OCI-LY1 (cell line): ENCODE data around the gene C19orf67.

Experiments
- H2AFZ ChIP-seq: fragments of 200-600 bp; sonication (generic), shearing (Covaris generic); 2 replicates; pipeline ENCODE4 v1.6.0; 2014; ENCODE audit warnings: antibody characterized with exemption, mild to moderate bottlenecking, low read length
- H3F3A ChIP-seq: fragments of 200-600 bp; sonication (generic), shearing (Covaris generic); 2 replicates; pipeline ENCODE4 v1.6.0; 2014; ENCODE audit warnings: mild to moderate bottlenecking, antibody characterized with exemption, low read length, moderate library complexity; ENCODE audit not compliant: insufficient read depth
- H3K27ac ChIP-seq: fragments of 200-600 bp; sonication (generic); 2 replicates; pipeline ENCODE4 v1.5.1; 2014; ENCODE audit warnings: low read length, mixed run types, mild to moderate bottlenecking, low read depth; ENCODE audit not compliant: poor library complexity, severe bottlenecking
- H3K27me3 ChIP-seq: fragments of 200-600 bp; sonication (generic); 2 replicates; pipeline ENCODE4 v1.6.0; 2014; ENCODE audit warnings: antibody characterized with exemption, mild to moderate bottlenecking, low read length, moderate library complexity; ENCODE audit not compliant: insufficient read depth
- H3K36me3 ChIP-seq: fragments of 200-600 bp; sonication (generic); 2 replicates; pipeline ENCODE4 v1.6.1; 2014; ENCODE audit warnings: mild to moderate bottlenecking, antibody characterized with exemption, low read length, moderate library complexity, mixed read lengths; ENCODE audit not compliant: insufficient read depth
- H3K4me1 ChIP-seq: fragments of 200-600 bp; sonication (generic); 2 replicates; pipeline ENCODE4 v1.5.1; 2014; ENCODE audit warnings: mild to moderate bottlenecking, low read length, moderate library complexity; ENCODE audit not compliant: insufficient read depth, severe bottlenecking
- H3K4me2 ChIP-seq: fragments of 200-600 bp; sonication (generic), shearing (Covaris generic); 2 replicates; pipeline ENCODE4 v1.6.1; 2014; ENCODE audit warnings: low read length
- H3K4me3 ChIP-seq: fragments of 200-600 bp; sonication (generic); 2 replicates; pipeline ENCODE4 v1.5.1; 2014; ENCODE audit warnings: low read length, low read depth, mild to moderate bottlenecking, mixed read lengths; ENCODE audit not compliant: poor library complexity, severe bottlenecking
- H3K79me2 ChIP-seq: fragments of 200-600 bp; shearing (Covaris generic); 2 replicates; pipeline ENCODE4 v1.6.1; 2016; ENCODE audit warnings: mixed run types, low read length, mixed read lengths; ENCODE audit not compliant: insufficient read depth
- H3K9ac ChIP-seq: fragments of 200-600 bp; sonication (generic), shearing (Covaris generic); 2 replicates; pipeline ENCODE4 v1.6.1; 2014; ENCODE audit warnings: mild to moderate bottlenecking, low read length, mixed read lengths
- H3K9me2 ChIP-seq: fragments of 200-600 bp; sonication (generic), shearing (Covaris generic); 2 replicates; pipeline ENCODE4 v1.6.1; 2014; ENCODE audit warnings: low read depth, mild to moderate bottlenecking, low read length, mixed read lengths
- H3K9me3 ChIP-seq: fragments of 200-600 bp; shearing (Covaris generic); 2 replicates; pipeline ENCODE4 v1.6.1; 2014; ENCODE audit warnings: low read length, mixed read lengths
- H4K20me1 ChIP-seq: fragments of 200-600 bp; sonication (generic), shearing (Covaris generic); 2 replicates; pipeline ENCODE4 v1.6.0; 2016; ENCODE audit warnings: mild to moderate bottlenecking, low read length; ENCODE audit not compliant: insufficient read depth
- EZH2 ChIP-seq: fragments of 200-600 bp; sonication (generic), shearing (Covaris generic); IDR thresholded peaks from 2 replicates; pipeline ENCODE4 v1.8.0; 2017; ENCODE audit warnings: borderline replicate concordance, mixed run types, mild to moderate bottlenecking, antibody characterized with exemption, low read length, moderate library complexity, mixed read lengths
- TF ChIP-seq, protein P1 (sequence below): fragments of 200-600 bp; sonication (generic), shearing (Covaris generic); IDR thresholded peaks from 2 replicates; pipeline ENCODE4 v1.5.1; 2017; ENCODE audit warnings: mild to moderate bottlenecking, antibody characterized with exemption, low read length, moderate library complexity, mixed read lengths

Gene C19orf67

DNA sequence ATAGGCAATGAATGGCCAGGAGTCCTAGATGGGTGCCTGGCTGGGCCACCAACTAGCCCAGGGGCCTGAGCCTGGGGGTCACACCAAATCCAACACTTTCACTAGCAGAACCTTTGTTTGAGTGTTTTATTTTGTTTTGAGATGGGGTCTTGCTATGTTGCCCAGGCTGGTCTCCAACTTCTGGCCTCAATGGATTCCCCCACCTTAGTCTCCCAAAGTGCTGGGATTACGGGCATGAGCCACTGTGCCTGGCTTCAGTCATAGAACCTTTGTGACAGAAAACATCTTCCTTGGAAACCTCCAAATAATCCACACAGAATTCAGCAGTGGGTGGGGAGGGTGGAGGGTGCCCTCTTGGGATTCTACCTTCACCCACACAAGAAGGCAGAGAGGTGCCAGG lies 25.9 kb upstream of the C19orf67 start:
- H3K4me2 ChIP-seq: no peak overlapping the region
- H3K4me1 ChIP-seq: peaks cover 35% of the 10 kb centered on the region
- H3K9me2 ChIP-seq: no peaks in the 10 kb centered on the region
- H3K4me3 ChIP-seq: no peak overlapping the region
- no peaks in the 10 kb centered on the region for H3K27me3 ChIP-seq
- H3K27ac ChIP-seq: no peak overlapping the region
- H3K36me3 ChIP-seq: no peaks in the 10 kb centered on the region
- no peaks in the 10 kb centered on the region for H3F3A ChIP-seq
- H3K9me3 ChIP-seq: no peaks in the 10 kb centered on the region
- no peak overlapping the region for H2AFZ ChIP-seq
- H4K20me1 ChIP-seq: no peaks in the 10 kb centered on the region
- no peaks in the 10 kb centered on the region for H3K79me2 ChIP-seq
- no peak overlapping the region for H3K9ac ChIP-seq
- TF ChIP-seq, protein P1, sequence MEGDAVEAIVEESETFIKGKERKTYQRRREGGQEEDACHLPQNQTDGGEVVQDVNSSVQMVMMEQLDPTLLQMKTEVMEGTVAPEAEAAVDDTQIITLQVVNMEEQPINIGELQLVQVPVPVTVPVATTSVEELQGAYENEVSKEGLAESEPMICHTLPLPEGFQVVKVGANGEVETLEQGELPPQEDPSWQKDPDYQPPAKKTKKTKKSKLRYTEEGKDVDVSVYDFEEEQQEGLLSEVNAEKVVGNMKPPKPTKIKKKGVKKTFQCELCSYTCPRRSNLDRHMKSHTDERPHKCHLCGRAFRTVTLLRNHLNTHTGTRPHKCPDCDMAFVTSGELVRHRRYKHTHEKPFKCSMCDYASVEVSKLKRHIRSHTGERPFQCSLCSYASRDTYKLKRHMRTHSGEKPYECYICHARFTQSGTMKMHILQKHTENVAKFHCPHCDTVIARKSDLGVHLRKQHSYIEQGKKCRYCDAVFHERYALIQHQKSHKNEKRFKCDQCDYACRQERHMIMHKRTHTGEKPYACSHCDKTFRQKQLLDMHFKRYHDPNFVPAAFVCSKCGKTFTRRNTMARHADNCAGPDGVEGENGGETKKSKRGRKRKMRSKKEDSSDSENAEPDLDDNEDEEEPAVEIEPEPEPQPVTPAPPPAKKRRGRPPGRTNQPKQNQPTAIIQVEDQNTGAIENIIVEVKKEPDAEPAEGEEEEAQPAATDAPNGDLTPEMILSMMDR: no peak
- TF ChIP-seq EZH2: no peak

GRCh38 chr19:14110650-14111049 lies 25.1 kb upstream of the C19orf67 start:
- Histone ChIP-seq H3K4me1 (peaks cover 26% of the 10 kb centered on the region), H3K79me2 (no peaks in the 10 kb centered on the region), H4K20me1 (no peaks in the 10 kb centered on the region), H3K9me2 (no peaks in the 10 kb centered on the region), H3K27me3 (no peaks in the 10 kb centered on the region), H3K4me2 (no peak overlapping the region), H3F3A (no peaks in the 10 kb centered on the region), H3K27ac (no peak overlapping the region), H3K9ac (no peak overlapping the region), H3K4me3 (no peak overlapping the region), H3K36me3 (peaks cover 2% of the 10 kb centered on the region; the same call in 1 of the 2 replicates), H2AFZ (no peak overlapping the region), H3K9me3 (no peaks in the 10 kb centered on the region)
- TF ChIP-seq, protein P1: no peak
- no peak for TF ChIP-seq EZH2

DNA sequence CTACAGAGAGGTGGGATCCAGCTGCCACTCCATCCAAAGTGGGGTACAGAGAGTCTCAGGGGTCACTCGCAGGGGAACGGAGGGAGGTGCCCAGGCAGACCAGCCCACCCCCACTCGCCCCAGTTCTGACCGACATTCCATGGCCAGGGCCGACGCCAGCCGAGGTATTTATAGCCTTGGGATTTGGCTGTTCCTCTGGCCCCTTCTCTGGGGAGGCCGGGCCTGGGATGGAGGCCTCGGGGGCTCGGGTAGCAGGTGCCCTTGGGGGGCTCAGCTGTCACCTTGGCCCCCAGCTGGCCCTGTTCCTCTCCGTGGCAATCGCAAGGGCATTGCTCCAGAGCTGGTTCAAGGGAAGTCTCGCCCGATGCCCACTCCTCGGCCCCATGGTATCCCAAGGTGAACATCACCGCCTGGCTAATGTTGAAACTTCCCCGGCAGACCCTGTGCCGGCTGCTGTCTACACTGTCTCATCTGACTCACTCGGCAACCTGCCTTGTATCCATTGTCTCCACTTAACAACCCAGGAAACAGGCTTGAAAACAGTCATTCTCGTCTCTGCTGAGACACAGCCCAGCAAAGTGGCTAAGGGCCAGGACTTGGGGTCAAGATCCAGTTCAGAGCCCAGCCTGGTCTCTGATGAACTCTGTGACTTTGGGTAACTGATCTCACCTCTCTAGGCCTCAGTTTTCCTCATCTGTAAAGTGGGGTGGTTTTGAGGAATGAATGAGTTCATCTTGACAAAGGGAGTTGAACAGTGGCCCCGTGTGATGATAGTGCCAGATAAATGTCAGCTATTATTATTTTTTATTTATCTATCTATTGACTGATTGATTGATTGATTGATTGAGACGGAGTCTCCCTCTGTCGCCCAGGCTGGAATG lies 22.2 kb upstream of the C19orf67 start:
- Histone ChIP-seq H3K36me3 (peaks cover 17% of the 10 kb centered on the region; the same call in 1 of the 2 replicates), H2AFZ (no peak overlapping the region), H3K27ac (no peak overlapping the region), H3K27me3 (no peaks in the 10 kb centered on the region), H3K4me3 (no peak overlapping the region), H3K4me2 (no peak overlapping the region), H3K4me1 (peaks cover 4% of the 10 kb centered on the region), H3K9me2 (no peaks in the 10 kb centered on the region), H3K79me2 (no peaks in the 10 kb centered on the region), H3K9ac (no peak overlapping the region), H4K20me1 (no peaks in the 10 kb centered on the region), H3F3A (no peaks in the 10 kb centered on the region), H3K9me3 (no peaks in the 10 kb centered on the region)
- TF ChIP-seq EZH2: no peak
- TF ChIP-seq, protein P1: no peak
